Glomerular visceral epithelial cell (primary cell): Measurements from ENCODE around the gene DLG2.

Experiments
- DNase-seq: peaks from one replicate; pipeline ENCODE4 v3.0.0-alpha.2; 2016; ENCODE audit errors: extremely low spot score

Gene DLG2

DNA sequence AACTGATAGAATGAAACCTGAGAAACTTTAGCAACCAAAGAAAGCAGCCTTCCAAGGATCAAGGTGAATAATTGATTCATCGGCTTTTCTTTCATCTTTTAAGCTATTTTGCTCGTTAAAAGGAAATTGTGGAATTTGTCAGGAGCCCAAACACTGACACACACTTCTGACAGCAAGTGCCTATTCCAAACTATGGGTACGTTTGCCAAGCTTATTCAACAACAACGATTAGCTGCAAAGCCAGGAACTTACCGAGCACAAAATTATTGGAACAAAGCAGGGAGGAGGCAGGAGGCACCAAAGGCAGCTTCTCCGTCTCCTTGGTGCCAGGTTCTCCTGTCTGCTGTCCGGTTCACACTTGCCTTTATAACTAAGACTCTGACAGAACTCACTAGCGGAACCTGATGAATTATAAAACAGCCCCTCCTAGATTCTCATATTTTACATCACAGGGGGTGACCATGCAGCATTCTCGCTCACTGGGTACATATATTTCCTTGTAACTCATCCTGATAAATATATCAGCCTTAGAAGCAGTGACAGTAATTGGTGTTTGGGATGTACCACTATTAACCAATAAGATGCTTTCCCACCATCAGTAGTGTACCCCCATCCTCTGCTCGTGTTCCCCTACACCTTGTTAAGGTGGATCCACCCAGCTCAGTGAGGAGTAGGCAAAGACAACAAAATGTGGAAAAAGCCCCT, 1945.1 kb downstream of the DLG2 start:
- DNase-seq, result no peak

DNA sequence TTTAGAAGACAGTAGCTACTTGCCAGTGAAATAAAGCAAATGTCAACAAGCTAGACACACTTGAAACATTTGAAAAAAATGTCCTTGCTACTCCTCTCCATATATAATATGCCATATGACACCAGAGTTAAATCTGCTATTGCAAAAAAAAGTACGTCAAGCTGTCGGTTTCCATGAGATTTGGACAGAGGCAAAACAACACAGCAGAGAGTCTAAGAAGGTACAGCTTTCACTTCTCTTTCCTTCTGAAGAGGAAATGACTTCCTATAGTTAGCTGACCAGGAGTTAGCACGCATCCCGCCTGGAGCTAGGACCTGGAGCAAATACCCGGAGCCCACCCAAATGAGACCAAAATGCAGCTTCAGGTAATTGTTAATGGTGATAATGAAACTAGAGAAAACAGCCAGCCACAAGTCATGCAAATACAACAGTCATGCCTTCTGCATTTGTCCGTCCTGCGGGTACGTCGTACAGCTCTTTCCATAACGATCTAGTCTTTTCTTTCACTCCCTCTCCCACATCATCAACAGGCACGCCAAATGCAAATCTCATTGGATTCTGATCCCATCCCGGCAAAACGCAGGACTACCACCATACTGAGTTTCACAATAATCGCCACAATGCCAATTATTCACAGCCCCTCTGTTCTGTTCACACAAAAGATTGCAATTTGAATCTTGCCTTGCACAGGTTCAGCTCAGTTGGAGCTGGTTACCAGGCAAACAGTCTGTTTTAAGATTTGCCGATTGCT, 1945.9 kb downstream of the DLG2 start:
- DNase-seq, result no peak

DNA sequence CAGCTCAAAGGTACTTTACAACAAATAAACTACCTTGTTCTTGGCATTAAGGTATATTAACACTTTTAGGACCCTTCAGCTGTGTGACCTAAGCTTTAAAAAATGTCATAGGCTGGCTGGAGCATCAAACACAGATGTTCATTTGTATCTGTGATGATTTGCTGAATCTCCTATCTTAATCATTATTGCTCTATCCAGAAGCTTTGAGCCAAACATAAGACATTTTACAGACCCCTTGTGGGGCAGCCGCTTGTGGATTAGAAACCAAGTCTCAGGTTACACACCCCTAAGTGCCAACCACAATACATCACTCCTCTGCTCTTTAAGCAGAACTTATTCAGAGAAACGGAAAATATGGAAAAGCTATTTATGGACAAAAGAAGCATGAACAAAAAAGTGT, 1946.8 kb downstream of the DLG2 start:
- DNase-seq, result no peak

DNA sequence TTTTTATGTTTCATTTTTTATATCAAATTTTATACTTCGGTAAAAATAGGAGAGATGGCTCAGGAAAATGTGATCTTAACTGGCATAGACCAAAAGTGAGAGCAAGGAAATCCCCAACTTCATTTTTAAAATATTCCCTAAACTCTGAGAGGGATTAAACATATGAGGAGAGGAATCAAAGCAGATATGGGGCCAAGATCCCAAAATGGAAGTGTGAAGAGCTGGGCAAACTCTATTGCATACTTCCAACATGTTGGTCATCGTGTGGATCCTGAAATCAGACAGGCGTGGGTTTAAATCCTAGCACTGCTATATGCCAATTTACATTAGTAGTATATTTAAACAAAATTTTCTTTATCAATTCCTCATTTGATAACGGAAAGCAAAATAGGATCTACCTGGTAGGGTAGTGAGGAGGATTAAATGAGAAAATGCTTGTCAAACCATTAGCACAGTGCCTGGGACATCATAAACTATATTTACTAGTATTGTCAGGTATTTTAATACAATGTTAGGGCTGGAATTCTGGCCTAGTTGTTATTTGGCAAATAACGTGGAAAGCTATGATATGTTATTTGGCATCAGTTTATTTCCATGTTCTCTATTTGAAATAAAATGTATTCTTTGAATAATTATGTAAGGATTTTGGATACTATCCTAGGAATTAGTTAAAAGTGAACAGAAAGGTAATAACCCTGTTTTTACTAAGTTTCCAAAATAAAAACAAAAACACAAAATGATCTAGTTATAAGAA, 1948.1 kb downstream of the DLG2 start:
- no peak for DNase-seq

DNA sequence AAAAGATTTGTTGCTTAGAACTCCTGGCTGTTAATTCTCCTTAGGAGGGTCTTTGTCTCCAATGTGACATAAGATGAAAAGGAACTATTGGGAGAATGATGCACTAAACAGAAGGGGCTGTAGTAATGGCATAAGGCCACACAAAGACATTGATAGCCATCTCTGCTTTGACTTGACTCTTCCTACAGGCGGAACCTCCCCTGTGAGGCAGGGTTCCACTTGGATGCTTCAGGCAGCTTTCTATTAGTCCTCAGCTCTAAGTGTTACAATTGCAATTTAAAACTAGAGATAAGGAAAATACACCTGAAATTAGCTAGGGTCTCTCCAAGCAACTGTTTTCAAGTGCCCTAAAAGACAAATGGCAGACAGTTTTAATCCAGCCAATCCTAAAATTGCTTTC, 1949.4 kb downstream of the DLG2 start:
- no peak for DNase-seq

DNA sequence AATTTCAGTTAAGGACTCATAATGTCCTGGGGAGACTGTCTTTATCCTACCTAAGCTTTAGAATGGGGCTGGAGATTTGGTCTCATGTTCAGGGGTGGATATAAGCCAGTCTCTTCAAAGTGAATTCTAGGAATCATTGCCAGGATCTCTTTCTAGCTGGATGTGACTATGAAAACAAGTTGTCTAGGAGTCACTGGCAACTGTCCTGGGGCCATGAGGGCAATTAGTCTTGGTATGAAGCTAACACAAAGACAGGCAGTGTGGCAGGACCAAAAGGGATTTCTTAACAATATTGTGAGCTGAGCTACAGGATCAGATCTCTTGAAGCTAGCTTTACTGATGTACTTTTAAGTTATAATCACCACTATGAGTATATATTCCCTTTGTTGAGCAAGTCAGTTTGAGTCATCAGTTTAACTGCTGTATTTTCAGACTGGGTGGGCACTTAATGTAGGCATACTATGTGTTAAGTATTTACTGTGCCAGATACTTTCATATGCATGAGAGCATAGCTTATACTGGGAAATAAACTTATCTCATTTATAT, 1951.0 kb downstream of the DLG2 start:
- DNase-seq, result no peak

DNA sequence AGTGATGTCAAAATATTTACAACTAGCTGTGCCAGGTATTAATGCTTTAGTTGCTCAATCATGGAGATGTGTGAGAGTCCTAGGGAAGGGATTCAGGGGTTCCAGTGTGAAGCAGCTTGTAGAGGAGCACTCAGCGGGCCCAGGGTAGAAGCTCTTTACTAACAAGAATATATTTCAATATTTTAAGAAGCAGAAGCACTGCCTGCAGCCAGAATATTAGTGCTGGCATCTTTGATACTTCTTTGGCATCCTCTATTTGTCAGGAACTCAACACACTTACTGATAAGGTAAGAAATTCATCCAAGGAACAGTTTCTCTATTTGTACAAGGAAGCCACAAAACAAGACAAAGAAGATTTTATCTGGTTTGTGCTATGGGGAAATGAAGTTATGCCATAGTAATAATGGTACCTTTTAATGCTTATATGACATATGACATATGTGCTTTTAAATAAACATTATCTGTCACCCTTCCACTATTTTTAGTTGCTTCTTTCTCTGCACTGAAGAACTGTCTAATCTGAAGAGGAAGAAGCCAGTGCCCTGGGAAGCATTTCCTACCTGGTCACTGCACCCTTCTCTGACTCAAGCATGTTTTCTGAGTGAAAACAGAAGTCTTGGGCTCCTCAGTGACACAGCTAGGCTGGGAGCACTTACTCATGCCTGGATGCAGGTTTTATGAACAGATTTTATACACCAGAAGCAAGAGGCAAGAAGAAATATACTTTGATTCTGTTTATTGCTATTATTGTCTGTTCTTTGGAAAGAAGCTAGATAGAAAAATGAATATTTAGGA, 1952.8 kb downstream of the DLG2 start:
- DNase-seq, result no peak

DNA sequence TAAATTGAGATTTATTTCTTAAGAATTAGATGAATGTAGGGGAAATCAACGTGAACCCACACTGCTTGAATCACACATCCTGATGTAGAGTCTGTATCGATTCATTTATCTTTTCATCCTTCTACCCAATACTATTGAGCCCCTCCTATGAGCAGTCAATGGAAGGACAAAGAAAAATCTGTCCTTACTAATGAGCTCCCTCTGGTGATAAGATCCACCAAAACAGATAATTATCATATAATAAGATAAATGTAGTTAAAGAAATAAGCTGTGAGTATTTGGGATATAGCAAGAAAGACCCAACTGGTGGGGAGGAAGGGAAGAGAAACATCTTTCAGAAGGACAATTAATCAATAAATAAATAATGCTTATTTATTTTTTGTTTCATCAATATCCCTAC, 1955.9 kb downstream of the DLG2 start:
- no peak for DNase-seq

DNA sequence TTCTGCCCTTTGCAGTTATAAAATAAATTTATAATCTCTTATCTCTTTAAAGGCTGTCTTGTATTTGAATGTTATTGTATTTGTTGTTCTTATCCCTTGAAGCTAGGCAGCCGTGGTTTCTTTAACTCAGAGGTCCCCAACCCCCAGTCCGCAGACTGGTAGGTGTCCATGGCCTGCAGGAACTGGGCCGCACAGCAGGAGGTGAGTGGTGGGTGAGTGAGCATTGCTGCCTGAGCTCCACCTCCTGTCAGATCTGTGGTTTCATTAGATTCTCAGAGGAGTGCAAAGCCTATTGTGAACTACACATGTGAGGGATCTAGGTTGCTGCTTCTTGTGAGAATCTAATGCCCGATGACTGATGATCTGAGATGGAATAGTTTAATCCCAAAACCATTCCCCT, 1961.0 kb downstream of the DLG2 start:
- no peak for DNase-seq

DNA sequence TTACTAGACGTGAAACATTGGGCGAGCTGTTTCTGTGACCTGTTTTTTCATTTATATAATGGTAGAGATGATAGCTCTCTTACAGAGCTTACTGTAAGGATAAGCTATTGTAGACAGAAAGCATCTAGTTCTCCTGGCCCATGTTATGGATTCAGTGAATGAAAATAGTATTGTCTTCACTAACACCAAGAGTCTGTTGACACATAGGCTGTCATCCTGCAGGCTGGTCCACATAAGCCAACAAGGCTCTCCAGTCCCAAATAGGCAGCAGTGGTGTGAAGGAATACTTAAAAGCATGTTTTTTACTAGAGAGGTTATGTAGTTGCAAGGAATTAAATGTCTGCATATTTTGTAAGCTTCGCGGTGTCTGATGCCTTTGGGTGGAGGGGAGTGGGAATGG, 1963.2 kb downstream of the DLG2 start:
- no peak for DNase-seq

DNA sequence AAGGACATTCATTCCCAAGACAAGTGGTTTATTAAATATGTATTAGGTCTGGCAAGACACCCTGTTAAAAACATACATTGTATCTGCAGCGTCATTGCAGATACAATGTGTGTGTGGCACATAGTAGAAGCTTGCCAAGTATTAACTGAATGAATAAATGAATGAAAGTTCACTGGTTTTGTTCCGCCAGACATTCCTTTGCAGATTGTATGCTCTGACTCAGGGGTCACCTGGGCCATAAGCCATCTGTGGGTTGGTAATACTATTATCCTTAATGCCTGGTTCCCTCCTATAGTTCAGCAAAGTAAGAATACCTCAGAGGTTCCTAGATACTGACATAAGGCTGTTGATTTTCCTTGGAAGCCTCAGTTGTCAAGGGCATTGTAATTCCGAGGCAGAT, 1963.7 kb downstream of the DLG2 start:
- DNase-seq, result no peak

DNA sequence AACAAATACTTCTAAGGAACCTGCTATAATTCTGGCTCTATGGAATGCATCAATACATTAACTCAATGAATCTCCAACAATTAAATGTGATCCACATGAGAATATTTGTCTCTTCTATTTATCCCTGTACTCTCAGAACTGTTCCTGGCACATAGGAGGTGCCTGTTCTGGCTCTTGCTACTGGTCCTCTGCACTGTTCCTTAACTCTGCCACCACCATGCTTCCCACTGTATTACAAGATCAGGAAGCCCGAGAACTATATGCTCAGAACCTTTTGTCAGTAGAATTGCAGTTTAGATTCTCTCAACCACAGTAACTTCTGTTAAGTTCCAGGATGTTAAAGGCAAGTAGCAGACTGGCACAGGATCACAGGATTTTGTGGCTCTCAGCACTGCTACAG, 1964.7 kb downstream of the DLG2 start:
- no peak for DNase-seq

DNA sequence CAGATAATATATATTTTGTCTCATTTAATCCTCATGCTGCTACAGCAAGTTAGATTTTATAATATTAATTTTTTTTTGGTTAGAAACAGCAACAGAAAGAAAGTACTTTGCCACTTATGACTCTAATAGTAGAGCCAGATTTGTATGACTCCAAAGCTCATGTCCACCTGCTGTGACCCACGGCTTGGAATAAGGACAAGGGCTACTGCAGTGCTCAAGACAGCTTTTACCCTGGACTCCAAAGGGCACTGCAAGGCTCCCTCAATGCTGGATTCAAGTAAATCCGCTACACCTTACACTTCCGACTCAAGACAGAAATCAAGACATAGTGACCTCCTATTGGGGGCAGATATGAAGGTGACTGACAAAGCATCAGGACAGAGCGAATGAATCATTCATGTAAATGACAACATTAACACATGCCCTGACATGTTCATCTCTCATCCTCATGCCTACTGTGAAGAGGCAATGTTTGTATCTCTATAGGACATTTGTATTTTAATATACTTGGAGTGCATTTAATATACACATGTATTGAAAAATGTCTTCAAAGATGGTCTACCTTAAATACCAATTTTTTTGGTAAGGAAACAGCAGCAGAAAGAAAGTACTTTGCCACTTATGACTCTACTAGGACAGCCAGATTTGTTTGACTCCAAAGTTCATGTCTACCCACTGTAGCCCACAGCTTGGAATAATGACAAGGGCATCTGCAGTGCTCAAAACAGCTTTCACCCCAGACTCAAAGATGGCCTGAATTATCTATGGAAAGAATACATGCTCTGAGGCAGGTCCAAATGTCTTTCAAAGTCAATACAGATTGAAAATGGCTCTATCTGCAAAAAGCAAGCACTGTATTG, 1965.4 kb downstream of the DLG2 start:
- DNase-seq, result no peak

DNA sequence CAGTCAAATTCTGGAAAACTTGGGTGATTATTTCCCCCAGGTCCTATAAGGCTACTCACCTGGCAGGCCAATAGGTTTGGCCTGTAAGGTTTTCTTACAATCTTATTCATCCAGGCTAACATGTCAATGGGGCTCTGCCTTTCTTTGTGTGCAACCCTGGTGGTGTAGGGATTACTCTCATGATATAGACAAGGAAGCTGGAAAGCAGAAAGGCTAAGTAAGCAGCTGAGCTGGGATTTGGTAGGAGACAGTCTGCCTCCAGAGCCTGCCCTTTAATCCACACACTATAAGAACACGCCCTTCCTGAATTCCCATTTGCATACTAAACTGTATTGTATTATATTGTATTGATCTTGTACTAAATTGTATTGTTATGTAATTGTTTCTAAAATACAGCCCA, 1967.7 kb downstream of the DLG2 start:
- no peak for DNase-seq

DNA sequence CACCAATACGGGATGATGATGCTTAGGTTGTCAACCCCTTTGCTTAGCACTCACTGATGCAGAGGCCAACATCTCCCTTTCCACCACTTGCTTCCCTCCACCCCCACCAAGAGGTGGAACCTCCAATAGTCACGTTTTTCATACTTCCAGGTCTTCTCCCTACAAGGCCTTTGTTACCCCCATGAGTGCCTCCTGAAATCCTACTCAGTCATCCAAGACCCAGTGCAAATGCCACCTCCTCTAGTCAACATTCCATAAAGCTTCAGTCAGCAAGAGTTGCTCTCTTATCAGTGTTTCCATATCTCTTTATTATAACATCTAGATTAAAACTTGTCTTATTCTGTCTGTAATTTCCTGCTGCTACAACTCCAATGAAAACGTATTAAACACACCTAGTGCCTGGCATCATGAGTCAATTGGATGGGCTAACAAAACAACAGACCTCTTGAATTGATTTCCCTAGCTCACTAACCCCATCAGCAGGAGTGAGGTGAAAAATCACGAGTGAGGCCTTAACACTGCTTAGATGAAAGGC, 1970.3 kb downstream of the DLG2 start:
- no peak for DNase-seq

DNA sequence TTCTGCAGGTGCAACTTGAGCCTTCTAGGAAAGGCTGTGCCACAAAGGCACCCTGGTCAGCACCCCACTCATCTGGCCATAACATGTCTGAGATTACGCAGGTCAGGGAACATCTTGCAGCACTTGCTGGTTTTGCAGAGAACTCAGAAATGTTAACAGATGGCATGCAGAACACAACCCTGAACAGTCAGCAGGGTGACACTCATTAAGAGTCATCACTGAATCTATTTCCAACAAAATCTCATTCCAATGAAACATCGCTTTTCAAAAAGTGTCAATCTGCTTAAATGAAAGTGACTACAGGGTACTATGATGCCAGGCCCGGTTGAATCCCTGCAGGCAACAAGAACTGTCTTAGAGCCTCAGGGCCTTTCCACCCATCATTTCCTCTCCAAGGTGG, 1971.2 kb downstream of the DLG2 start:
- no peak for DNase-seq

DNA sequence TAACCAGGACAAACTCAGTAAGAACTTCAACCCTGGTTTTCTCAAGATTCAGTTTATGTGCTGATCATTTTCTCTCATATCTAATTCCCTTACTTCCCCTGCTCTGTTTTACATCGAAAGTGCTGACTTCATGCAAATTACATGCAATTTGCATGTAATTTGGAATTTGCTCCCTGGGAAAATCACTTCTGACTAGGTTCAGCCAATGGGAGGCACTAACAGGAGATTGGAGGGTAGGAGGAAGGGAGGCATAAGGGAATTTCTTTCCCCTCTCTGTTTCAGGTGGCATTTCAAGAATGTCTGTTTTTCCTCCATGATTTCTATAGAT, 1977.7 kb downstream of the DLG2 start:
- DNase-seq, result no peak

DNA sequence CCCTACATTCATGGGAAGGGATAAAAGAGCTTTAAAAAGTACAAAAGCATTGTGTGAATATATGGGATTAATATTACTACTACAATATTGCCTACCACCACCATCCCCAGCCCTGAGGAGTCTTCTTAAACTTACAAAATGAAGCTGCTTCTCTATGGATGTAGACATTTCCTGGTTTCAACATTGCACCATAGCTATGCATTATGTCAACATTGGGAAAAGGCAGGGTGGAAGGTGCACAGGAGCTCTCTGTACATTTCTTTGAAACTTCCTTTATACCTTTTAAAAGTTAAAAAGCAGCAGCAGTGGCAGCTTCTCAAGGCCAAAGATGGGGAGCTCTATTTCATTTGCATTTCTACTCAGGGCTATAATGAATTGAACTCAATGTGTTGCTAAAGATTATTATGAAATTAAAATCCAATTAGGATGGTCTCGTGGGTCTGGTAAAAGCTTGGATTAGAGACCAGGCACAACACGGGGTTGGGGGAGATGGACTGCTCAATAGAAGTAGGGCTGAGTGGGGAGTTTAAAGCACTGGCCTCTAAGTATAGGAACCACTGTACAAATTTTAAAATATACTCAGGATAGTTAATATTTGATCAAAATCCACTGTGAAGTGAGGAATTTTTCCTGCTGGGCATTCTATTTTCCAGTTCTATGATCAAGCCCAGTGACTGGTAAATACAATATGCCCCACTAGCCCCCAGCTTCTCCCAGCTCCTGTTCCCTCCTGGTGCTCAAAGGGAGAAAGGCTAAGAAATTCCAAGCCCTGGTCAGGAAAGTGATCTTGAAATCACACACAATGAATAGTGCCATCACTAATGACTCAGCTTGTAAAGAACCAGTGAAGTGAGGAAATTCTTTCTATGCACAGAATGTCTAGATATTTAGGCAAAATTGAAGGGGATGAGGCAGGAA, 1978.3 kb downstream of the DLG2 start:
- no peak for DNase-seq

DNA sequence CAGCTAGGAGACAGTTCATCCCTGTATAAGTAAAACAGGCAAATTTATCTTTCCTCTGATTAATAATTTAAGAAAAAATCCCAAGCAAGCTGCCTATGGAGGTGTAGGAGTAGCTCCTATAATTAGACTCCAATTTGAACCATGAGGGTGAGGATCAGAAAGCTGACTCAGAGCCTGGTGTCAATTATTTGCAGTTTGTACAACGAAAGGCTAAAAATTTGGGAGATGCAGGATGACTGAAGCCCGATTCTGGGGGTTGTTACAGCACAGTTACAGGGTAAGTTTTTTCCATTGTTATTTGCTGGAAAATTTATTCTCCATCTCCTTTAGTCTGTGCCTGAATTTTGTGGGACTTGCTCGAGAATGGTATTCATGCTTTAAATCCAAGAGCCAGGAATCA, 1981.6 kb downstream of the DLG2 start:
- no peak for DNase-seq

DNA sequence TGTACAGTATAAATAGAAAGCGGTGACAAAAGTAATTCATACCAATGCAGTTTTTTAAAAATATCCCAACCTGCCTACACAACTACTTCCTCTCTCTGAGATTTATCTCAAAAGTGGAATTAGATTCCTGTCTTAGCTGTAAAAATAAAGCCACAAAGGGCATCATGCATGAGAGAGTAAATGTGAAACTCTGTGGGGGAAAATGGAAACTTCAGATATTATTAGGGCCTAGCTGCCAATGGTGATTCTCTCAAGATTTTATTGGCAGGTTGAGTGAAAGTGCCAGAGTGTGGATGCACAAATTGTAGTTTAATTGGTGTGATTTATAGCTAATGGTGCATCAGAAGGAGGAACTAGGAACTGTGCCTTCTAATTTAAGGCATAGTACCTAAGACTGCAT, 1984.0 kb downstream of the DLG2 start:
- DNase-seq, result no peak
